SU-DHL-6 (cell line): ENCODE measurements around the gene ZNF284.

Experiments used
- EZH2phosphoT487 ChIP-seq: fragments of 200-600 bp; sonication (generic), shearing (Covaris generic); conservative IDR thresholded peaks from 2 replicates; pipeline ENCODE4 v1.6.1; 2018; ENCODE audit warnings: mild to moderate bottlenecking, antibody characterized with exemption, low read length, moderate library complexity, mixed read lengths
- TF ChIP-seq, protein P1 (sequence below): fragments of 200-600 bp; sonication (generic); IDR thresholded peaks from one replicate; pipeline ENCODE4 v1.5.1; 2017; ENCODE audit warnings: antibody characterized with exemption, mild to moderate bottlenecking, low read length, moderate library complexity; ENCODE audit not compliant: insufficient read depth, poor library complexity, severe bottlenecking

GRCh38 chr19:44113784-44114390 is 41.9 kb downstream of the ZNF284 start:
- no peak for TF ChIP-seq EZH2phosphoT487
- TF ChIP-seq, protein P1, sequence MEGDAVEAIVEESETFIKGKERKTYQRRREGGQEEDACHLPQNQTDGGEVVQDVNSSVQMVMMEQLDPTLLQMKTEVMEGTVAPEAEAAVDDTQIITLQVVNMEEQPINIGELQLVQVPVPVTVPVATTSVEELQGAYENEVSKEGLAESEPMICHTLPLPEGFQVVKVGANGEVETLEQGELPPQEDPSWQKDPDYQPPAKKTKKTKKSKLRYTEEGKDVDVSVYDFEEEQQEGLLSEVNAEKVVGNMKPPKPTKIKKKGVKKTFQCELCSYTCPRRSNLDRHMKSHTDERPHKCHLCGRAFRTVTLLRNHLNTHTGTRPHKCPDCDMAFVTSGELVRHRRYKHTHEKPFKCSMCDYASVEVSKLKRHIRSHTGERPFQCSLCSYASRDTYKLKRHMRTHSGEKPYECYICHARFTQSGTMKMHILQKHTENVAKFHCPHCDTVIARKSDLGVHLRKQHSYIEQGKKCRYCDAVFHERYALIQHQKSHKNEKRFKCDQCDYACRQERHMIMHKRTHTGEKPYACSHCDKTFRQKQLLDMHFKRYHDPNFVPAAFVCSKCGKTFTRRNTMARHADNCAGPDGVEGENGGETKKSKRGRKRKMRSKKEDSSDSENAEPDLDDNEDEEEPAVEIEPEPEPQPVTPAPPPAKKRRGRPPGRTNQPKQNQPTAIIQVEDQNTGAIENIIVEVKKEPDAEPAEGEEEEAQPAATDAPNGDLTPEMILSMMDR, result no peak
